C4-2B (cell line): ENCODE measurements around the gene PRKAG2.

Experiments used
- CTCF ChIP-seq: fragments of 450-650 bp; conservative IDR thresholded peaks from 2 replicates; pipeline ENCODE4 v1.5.1; 2017; ENCODE audit warnings: mild to moderate bottlenecking
- ZFX ChIP-seq: fragments of 450-650 bp; IDR thresholded peaks from 2 replicates; pipeline ENCODE4 v1.6.1; 2017

DNA sequence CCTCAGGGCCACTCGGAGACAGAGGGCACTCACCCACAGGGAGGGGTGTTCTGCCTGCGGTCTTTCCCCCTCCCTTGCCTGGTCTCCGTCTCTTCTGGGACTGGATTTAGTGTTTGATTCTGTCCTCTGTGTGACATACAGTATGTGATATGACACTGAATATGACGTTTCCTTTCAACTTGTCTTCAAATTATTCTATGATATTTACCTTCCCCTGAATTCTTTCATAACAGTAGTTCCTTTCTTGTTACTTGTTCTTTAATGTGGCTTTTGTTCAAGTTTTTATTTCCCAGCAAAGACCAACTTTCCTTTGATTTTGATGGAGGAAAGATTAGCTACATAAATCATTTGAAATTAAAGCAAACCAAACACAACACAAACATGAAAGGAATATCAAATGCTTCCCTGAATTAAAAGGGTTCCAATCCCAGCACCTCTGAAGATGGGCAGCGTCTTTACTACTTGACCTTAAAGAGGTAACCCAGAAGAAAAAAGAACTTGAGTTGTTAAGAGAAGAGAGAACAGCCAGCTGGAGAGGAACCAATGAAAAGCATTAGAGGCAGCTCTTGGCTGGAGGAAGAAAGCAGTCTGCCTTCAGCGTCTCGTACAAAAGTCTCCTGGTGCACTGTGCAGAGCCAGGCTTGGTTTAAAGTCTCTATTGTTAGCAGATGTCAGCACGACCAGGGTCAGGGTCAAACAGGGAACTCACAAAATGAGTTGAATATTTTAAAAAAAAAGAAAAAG lies 338.9 kb downstream of the PRKAG2 start:
- TF ChIP-seq CTCF (no peak), ZFX (no peak)
